Lower lobe of right lung (tissue), 2 donors: ENCODE data around the gene CASP9. TPM values are rescaled to one million over a fixed set of nuclear protein-coding genes. Genes with fewer than 3 reads are reported as not detected.

Experiments used
- ATAC-seq, 2 donors: fragments of 200-7000 bp; cut with Tn5 transposase; one replicate each; pipeline ENCODE4 v1.9.1; 2020 to 2022; ENCODE audit warnings: mild to moderate bottlenecking in 2 of 2, moderate library complexity in 2 of 2
- DNase-seq: peaks from one replicate; pipeline ENCODE4 v3.0.0-alpha.2; 2020
- H3K27ac ChIP-seq: fragments of 200-600 bp; one replicate; pipeline ENCODE4 v1.8.0; 2022
- H3K27me3 ChIP-seq: fragments of 200-600 bp; one replicate; pipeline ENCODE4 v1.8.0; 2022; ENCODE audit warnings: low read depth
- H3K36me3 ChIP-seq: fragments of 200-600 bp; one replicate; pipeline ENCODE4 v1.8.0; 2022; ENCODE audit warnings: mild to moderate bottlenecking
- H3K4me1 ChIP-seq: fragments of 200-600 bp; one replicate; pipeline ENCODE4 v1.8.0; 2022
- H3K4me3 ChIP-seq: fragments of 200-600 bp; one replicate; pipeline ENCODE4 v1.8.0; 2022; ENCODE audit warnings: mild to moderate bottlenecking
- H3K9me3 ChIP-seq: fragments of 200-600 bp; one replicate; pipeline ENCODE4 v1.8.0; 2022
- CTCF ChIP-seq: fragments of 200-600 bp; IDR thresholded peaks from one replicate; pipeline ENCODE4 v1.8.0; 2022; ENCODE audit warnings: antibody characterized with exemption, mild to moderate bottlenecking
- intact Hi-C: fragments of 100-400 bp; cut with DNase I; formaldehyde crosslinking; loops from one replicate; pipeline ENCODE4 v1.11.0; 2022
- total RNA-seq: library from RNA; stranded (reverse); fragmentation: NEBNext Ultra II Directional; extraction: Animal tissue kit (Norgen Biotek cat#: 25700); gene quantifications from one replicate; pipeline ENCODE4 v1.2.1, GENCODE V29; 2021
- donor health status: DM: no; HTN: yes; CAD: no; lungs with severe emphysema.

CASP9 gene
- total RNA-seq, 1 donor from 2014 or later: 16.4 TPM

GRCh38 chr1:15559189-15559810 is 35.3 kb upstream of the CASP9 start:
- DNase-seq (no peak), ATAC-seq (no peak)
- intact Hi-C loops: no loop called here
- Histone ChIP-seq H3K9me3 (no peaks in the 10 kb centered on the region), H3K4me1 (no peaks in the 10 kb centered on the region), H3K36me3 (peaks cover 61% of the 10 kb centered on the region), H3K27me3 (no peaks in the 10 kb centered on the region), H3K27ac (no peak overlapping the region), H3K4me3 (no peak overlapping the region)
- no peak for TF ChIP-seq CTCF

GRCh38 chr1:15558516-15558915 is 34.5 kb upstream of the CASP9 start:
- no peak overlapping the region for H3K4me3 ChIP-seq
- no peak for DNase-seq
- intact Hi-C loops: no loop called here
- ATAC-seq: no peak
- TF ChIP-seq CTCF: no peak
- H3K4me1 ChIP-seq: no peaks in the 10 kb centered on the region
- H3K36me3 ChIP-seq: peaks cover 58% of the 10 kb centered on the region
- H3K27ac ChIP-seq: no peak overlapping the region
- H3K9me3 ChIP-seq: no peaks in the 10 kb centered on the region
- H3K27me3 ChIP-seq: no peaks in the 10 kb centered on the region

GRCh38 chr1:15557594-15557993 is 33.6 kb upstream of the CASP9 start:
- Histone ChIP-seq H3K4me1 (no peaks in the 10 kb centered on the region), H3K9me3 (no peaks in the 10 kb centered on the region), H3K4me3 (no peak overlapping the region), H3K27ac (no peak overlapping the region), H3K36me3 (peaks cover 50% of the 10 kb centered on the region), H3K27me3 (no peaks in the 10 kb centered on the region)
- no peak for TF ChIP-seq CTCF
- ATAC-seq (no peak), DNase-seq (no peak)
- intact Hi-C loops: no loop called here

GRCh38 chr1:15557008-15557407 is 33.0 kb upstream of the CASP9 start:
- ATAC-seq (no peak), DNase-seq (no peak)
- Histone ChIP-seq H3K9me3 (no peaks in the 10 kb centered on the region), H3K4me1 (no peaks in the 10 kb centered on the region), H3K36me3 (peaks cover 44% of the 10 kb centered on the region), H3K4me3 (no peak overlapping the region), H3K27me3 (no peaks in the 10 kb centered on the region), H3K27ac (no peak overlapping the region)
- intact Hi-C loops: no loop called here
- no peak for TF ChIP-seq CTCF

GRCh38 chr1:15550573-15550972 is 26.6 kb upstream of the CASP9 start:
- no peak for TF ChIP-seq CTCF
- Histone ChIP-seq H3K27me3 (no peaks in the 10 kb centered on the region), H3K4me1 (no peaks in the 10 kb centered on the region), H3K27ac (no peak overlapping the region), H3K36me3 (peaks cover 56% of the 10 kb centered on the region), H3K4me3 (no peak overlapping the region), H3K9me3 (no peaks in the 10 kb centered on the region)
- no peak for DNase-seq
- ATAC-seq: no peak
- intact Hi-C loops: no loop called here
